Body of pancreas (tissue), 4 donors: Measurements from ENCODE around the gene AGPAT3. TPM values are rescaled to one million over a fixed set of nuclear protein-coding genes. Genes with fewer than 3 reads are reported as not detected.
A peak's percentile ranks its signal among the peaks of the same experiment; 100 is the strongest.

Experiments used
- ATAC-seq: fragments of 150-250 bp; one replicate; pipeline ENCODE4 v1.9.1; 2016
- DNase-seq, 4 donors: peaks; one replicate each; pipeline ENCODE4 v3.0.0-alpha.2; 2019
- H3K27ac ChIP-seq, 4 donors: fragments of 200-600 bp; sonication (generic); 1 replicate in 3 of 4; 2 replicates in 1 of 4; pipeline versions ENCODE4 v1.5.1 to v1.6.1; 2016 to 2019; ENCODE audit warnings: mild to moderate bottlenecking in 1 of 4, mixed read lengths in 1 of 4, moderate library complexity in 1 of 4
- H3K27me3 ChIP-seq, 2 donors: fragments of 200-600 bp; sonication (generic); one replicate each; pipeline ENCODE4 v1.6.0; 2016; ENCODE audit warnings: mild to moderate bottlenecking in 1 of 2
- H3K36me3 ChIP-seq, 2 donors: fragments of 200-600 bp; sonication (generic); replicated peaks in 1 of 2; 2 replicates each; pipeline ENCODE4 v1.5.1; 2016; ENCODE audit warnings: low read depth in 2 of 2; ENCODE audit not compliant: insufficient read depth in 1 of 2
- H3K4me1 ChIP-seq: fragments of 200-600 bp; sonication (generic); one replicate; pipeline ENCODE4 v1.6.0; 2016
- H3K4me3 ChIP-seq, 2 donors: fragments of 200-600 bp; sonication (generic); 1 replicate in 1 of 2; 2 replicates in 1 of 2; pipeline ENCODE4 v1.5.1; 2016 to 2019
- H3K9me3 ChIP-seq, 3 donors: fragments of 200-600 bp; sonication (generic); 1 replicate in 2 of 3; 2 replicates in 1 of 3; pipeline ENCODE4 v1.5.1; 2016
- CTCF ChIP-seq, 7 experiments: fragments of 450-650 bp in 4 of 7; fragments of 200-600 bp in 3 of 7; sonication (generic) in 3 of 7; IDR thresholded peaks; one replicate each; pipeline ENCODE4 v1.5.1; 2016 to 2019; ENCODE audit warnings: antibody characterized with exemption in 7 of 7
- POLR2A ChIP-seq, 3 donors: fragments of 450-650 bp; IDR thresholded peaks; one replicate each; pipeline ENCODE4 v1.6.1; 2016; ENCODE audit warnings: antibody characterized with exemption in 3 of 3, mild to moderate bottlenecking in 2 of 3
- WGBS, 2 donors: methylation state at CpG; one replicate each; pipeline ENCODE4 v1.1.5; 2017; 5-methylcytosine and 5-hydroxymethylcytosine counted together
- intact Hi-C: fragments of 100-400 bp; cut with DNase I; formaldehyde crosslinking; loops from one replicate; pipeline ENCODE4 v1.15.1; 2023
- total RNA-seq, 2 donors: library from RNA; depleted of rRNA; stranded (reverse); fragments of >200 nt; gene quantifications; one replicate each; pipeline ENCODE4 v1.1.0, GENCODE V29; 2016

The AGPAT3 gene
- total RNA-seq, 2 donors from 2014 or later: 21.8 to 39.2 TPM

GRCh38 chr21:43853851-43854772, 10.9 kb upstream of the AGPAT3 start:
- WGBS, 2 donors: 84% methylated on average over 32 of the region's 34 CpGs
- H3K36me3 ChIP-seq: no peaks in the 10 kb centered on the region
- TF ChIP-seq CTCF (IDR thresholded peaks at IDR 0.05): no peak
- no peak for TF ChIP-seq POLR2A (IDR thresholded peaks at IDR 0.05)
- H3K27me3 ChIP-seq: no peaks in the 10 kb centered on the region
- intact Hi-C loops: no loop called here
- H3K27ac ChIP-seq: no peak overlapping the region
- no peak for ATAC-seq
- H3K9me3 ChIP-seq: no peaks in the 10 kb centered on the region
- no peaks in the 10 kb centered on the region for H3K4me1 ChIP-seq
- H3K4me3 ChIP-seq: no peak overlapping the region
- no peak for DNase-seq

- H3K27ac ChIP-seq: no peak overlapping the region
- no peak overlapping the region for H3K4me3 ChIP-seq
- no peaks in the 10 kb centered on the region for H3K36me3 ChIP-seq
- intact Hi-C loops: no loop called here
- H3K9me3 ChIP-seq: no peaks in the 10 kb centered on the region
- ATAC-seq (no peak), DNase-seq (peak in 1 of 4 donors; percentile 25)
- peaks cover 5% of the 10 kb centered on the region for H3K4me1 ChIP-seq
- WGBS, 2 donors: 61 to 74% methylated on average over 9 to 26 of the region's 26 CpGs
- no peaks in the 10 kb centered on the region for H3K27me3 ChIP-seq
- no peak for TF ChIP-seq CTCF (IDR thresholded peaks at IDR 0.05)
- no peak for TF ChIP-seq POLR2A (IDR thresholded peaks at IDR 0.05)
These were observed 10.0 kb upstream of the AGPAT3 start for GRCh38 chr21:43854773-43855633.

GRCh38 chr21:43855955-43856354, 9.1 kb upstream of the AGPAT3 start:
- H3K4me1 ChIP-seq: peaks cover 15% of the 10 kb centered on the region
- ATAC-seq: no peak
- no peaks in the 10 kb centered on the region for H3K9me3 ChIP-seq
- H3K36me3 ChIP-seq: no peaks in the 10 kb centered on the region
- no peaks in the 10 kb centered on the region for H3K27me3 ChIP-seq
- intact Hi-C loops: no loop called here
- 70 to 73% methylated on average over 10 of the region's 10 CpGs for WGBS, 2 donors
- no peak for DNase-seq
- no peak overlapping the region for H3K4me3 ChIP-seq
- TF ChIP-seq CTCF (IDR thresholded peaks at IDR 0.05) (no peak), POLR2A (IDR thresholded peaks at IDR 0.05) (no peak)
- no peak overlapping the region for H3K27ac ChIP-seq

GRCh38 chr21:43858806-43859648, 6.0 kb upstream of the AGPAT3 start:
- Histone ChIP-seq H3K27me3 (no peaks in the 10 kb centered on the region), H3K4me3 (no peak overlapping the region), H3K9me3 (no peaks in the 10 kb centered on the region), H3K4me1 (peaks cover 25% of the 10 kb centered on the region), H3K36me3 (no peaks in the 10 kb centered on the region), H3K27ac (peak overlapping the region in 1 of 4 donors; percentile 71)
- ATAC-seq (no peak), DNase-seq (no peak)
- intact Hi-C loops: no loop called here
- TF ChIP-seq CTCF (IDR thresholded peaks at IDR 0.05) (no peak), POLR2A (IDR thresholded peaks at IDR 0.05) (no peak)
- 88 to 98% methylated on average over 11 to 18 of the region's 26 CpGs for WGBS, 2 donors
